ENCODE data around the gene C3orf52.

DNA sequence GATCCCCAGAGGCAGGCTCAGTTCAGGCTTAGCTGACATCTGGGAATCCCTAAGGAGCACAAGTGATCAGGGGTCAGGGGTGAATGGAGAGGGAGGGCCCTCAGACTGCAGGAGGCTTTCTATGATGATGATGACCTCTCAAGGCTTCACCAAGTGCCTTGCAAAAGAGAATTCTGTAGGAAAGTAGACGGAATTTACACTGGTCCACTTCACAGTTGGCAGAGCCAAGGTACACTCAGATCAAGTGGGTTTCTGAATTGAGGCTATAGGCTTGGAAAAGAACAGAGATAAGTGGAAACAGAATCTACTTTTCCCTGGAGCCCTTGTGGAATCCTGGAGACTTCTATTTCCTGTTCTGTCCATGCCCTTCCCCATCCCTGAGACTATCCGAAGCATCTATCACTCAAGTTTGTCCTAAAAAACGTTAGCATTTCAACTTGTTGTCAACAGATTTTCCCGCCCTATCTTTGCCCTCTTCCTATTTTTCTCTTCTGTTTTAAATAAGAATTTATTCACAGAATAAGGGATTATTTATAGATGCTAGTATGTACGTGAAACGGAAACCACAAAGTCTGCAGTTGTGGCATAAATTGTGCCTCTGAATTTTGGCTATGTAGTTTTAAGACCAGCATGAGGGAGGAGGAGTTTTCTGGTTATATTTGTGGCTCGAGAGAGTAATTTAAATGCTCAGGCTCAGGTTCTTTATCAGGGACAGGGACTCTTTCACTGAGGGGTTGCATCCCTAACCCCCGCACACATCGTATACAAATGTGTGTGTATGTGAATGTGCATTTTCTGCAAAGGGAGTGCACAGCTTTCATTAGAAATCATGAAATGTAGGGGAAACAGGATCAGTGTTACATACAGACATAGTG is 34.0 kb downstream of the C3orf52 start:
- no peak for TF ChIP-seq EZH2 (IDR thresholded peaks at IDR 0.05; ENCODE audit: low read length, missing control alignments)
- TF ChIP-seq CTCF (conservative IDR thresholded peaks at IDR 0.05 in 1 of 2, IDR thresholded peaks at IDR 0.05 in 1 of 2; ENCODE audit: low read depth in 1 of 2, low read length in 2 of 2): no peak

All from fibroblast of lung (primary cell).